Fibroblast of lung (primary cell): ENCODE data around the gene PSMB5.

Experiments used
- CTCF ChIP-seq, 2 donors: IDR thresholded peaks in 1 of 2; conservative IDR thresholded peaks in 1 of 2; 1 replicate in 1 of 2; 2 replicates in 1 of 2; pipeline ENCODE4 v1.5.1; 2011 to 2012; ENCODE audit warnings: low read length in 2 of 2, control low read depth in 1 of 2, inconsistent platforms in 1 of 2, low read depth in 1 of 2, mild to moderate bottlenecking in 1 of 2
- EZH2 ChIP-seq: IDR thresholded peaks from 2 replicates; pipeline ENCODE4 v1.5.1; 2012; ENCODE audit warnings: low read length, control low read depth, mild to moderate bottlenecking; ENCODE audit errors: missing control alignments

- TF ChIP-seq CTCF (conservative IDR thresholded peaks at IDR 0.05 in 1 of 2, IDR thresholded peaks at IDR 0.05 in 1 of 2; ENCODE audit: low read depth in 1 of 2, low read length in 2 of 2) (no peak), EZH2 (no peak)
Measured at GRCh38 chr14:23047751-23048693, 13.3 kb upstream of the PSMB5 start.
